CD4-positive, alpha-beta T cell treated with Interferon gamma for 1 hour (primary cell): ENCODE results near the gene SHOC1.
"Not testable (repeated sequence)": the region's sequence is repeated elsewhere in the genome, so short reads cannot be mapped to it uniquely, and the experiment has no call there.

Source experiments
- DNase-seq: peaks from one replicate; pipeline ENCODE4 v3.0.0-alpha.2; 2020

The SHOC1 gene

GRCh38 chr9:111804636-111805035, 9.9 kb upstream of the SHOC1 start:
- DNase-seq: no peak

GRCh38 chr9:111803924-111804323, 9.2 kb upstream of the SHOC1 start:
- DNase-seq: no peak

- no peak for DNase-seq
Measured at GRCh38 chr9:111799915-111800526, 5.3 kb upstream of the SHOC1 start.

- no peak for DNase-seq
Measured at GRCh38 chr9:111799506-111799905, 4.8 kb upstream of the SHOC1 start.

- DNase-seq: no peak
Measured at GRCh38 chr9:111798786-111799185, 4.0 kb upstream of the SHOC1 start.

GRCh38 chr9:111795557-111795839, 761 bp upstream of the SHOC1 start:
- DNase-seq: no peak

GRCh38 chr9:111791821-111792220, 2.9 kb downstream of the SHOC1 start:
- DNase-seq: not testable (repeated sequence)

- DNase-seq: no peak
Measured at GRCh38 chr9:111789881-111790280, 4.9 kb downstream of the SHOC1 start.

GRCh38 chr9:111783857-111784256, 10.9 kb downstream of the SHOC1 start:
- no peak for DNase-seq

- DNase-seq: no peak
Measured at GRCh38 chr9:111783424-111783823, 11.3 kb downstream of the SHOC1 start.

GRCh38 chr9:111766066-111766465, 28.7 kb downstream of the SHOC1 start:
- DNase-seq: no peak

GRCh38 chr9:111762556-111762955, 32.2 kb downstream of the SHOC1 start:
- no peak for DNase-seq

- peak; percentile 9 for DNase-seq
Measured at GRCh38 chr9:111759762-111760639, 34.7 kb downstream of the SHOC1 start.

- no peak for DNase-seq
Measured at GRCh38 chr9:111754800-111755199, 39.9 kb downstream of the SHOC1 start.

- no peak for DNase-seq
Measured at GRCh38 chr9:111752455-111752854, 42.3 kb downstream of the SHOC1 start.
